H1 (cell line): Measurements from ENCODE around the gene SPDEF. TPM values are rescaled to one million over a fixed set of nuclear protein-coding genes. Genes with fewer than 3 reads are reported as not detected.

Source experiments
- BACH1 ChIP-seq: IDR thresholded peaks from 2 replicates; pipeline ENCODE4 v1.6.1; 2012; ENCODE audit warnings: low read length, improper control_type of control experiment
- CBX8 ChIP-seq: fragments of 300-800, 300-1000 bp; sonication (generic); IDR thresholded peaks from 2 replicates; pipeline ENCODE4 v1.7.1; 2016; ENCODE audit warnings: low read depth, low read length, borderline replicate concordance
- CEBPB ChIP-seq: IDR thresholded peaks from 2 replicates; pipeline ENCODE4 v1.6.1; 2012; ENCODE audit warnings: low read depth, low read length
- CHD7 ChIP-seq: fragments of 300-600 bp; sonication (generic); IDR thresholded peaks from 2 replicates; pipeline ENCODE4 v1.7.1; 2012; ENCODE audit warnings: low read length, moderate library complexity, mild to moderate bottlenecking, inconsistent platforms; ENCODE audit not compliant: insufficient replicate concordance
- FOSL1 ChIP-seq: IDR thresholded peaks from 2 replicates; pipeline ENCODE4 v1.6.1; 2011; ENCODE audit warnings: mild to moderate bottlenecking, low read depth, low read length, moderate library complexity; ENCODE audit not compliant: insufficient read depth
- MAFK ChIP-seq: IDR thresholded peaks from 2 replicates; pipeline ENCODE4 v1.6.1; 2012; ENCODE audit warnings: low read depth, mild to moderate bottlenecking, improper control_type of control experiment, low read length
- RBBP5 ChIP-seq: IDR thresholded peaks from 2 replicates; pipeline ENCODE4 v1.7.1; 2012; ENCODE audit warnings: low read depth, mild to moderate bottlenecking, inconsistent platforms, low read length, moderate library complexity, borderline replicate concordance
- SUZ12 ChIP-seq: fragments of 200-600 bp; sonication (generic); IDR thresholded peaks from 2 replicates; pipeline ENCODE4 v1.6.1; 2012; ENCODE audit warnings: mild to moderate bottlenecking, inconsistent platforms, low read length, moderate library complexity, mixed read lengths
- TAF7 ChIP-seq: optimal IDR thresholded peaks from 2 replicates; pipeline ENCODE3; 2011; ENCODE audit warnings: low read depth, mild to moderate bottlenecking, inconsistent platforms, low read length, moderate library complexity, borderline replicate concordance
- TEAD4 ChIP-seq: IDR thresholded peaks from 2 replicates; pipeline ENCODE4 v1.6.1; 2012; ENCODE audit warnings: low read depth, low read length, inconsistent platforms, mixed read lengths
- ZNF274 ChIP-seq: IDR thresholded peaks from 2 replicates; pipeline ENCODE4 v1.7.0; 2012; ENCODE audit warnings: low read length, borderline replicate concordance; ENCODE audit errors: extremely low read depth
- polyA plus RNA-seq, 7 experiments: library from polyadenylated mRNA; depleted of rRNA in 3 of 7; stranded (reverse) in 5 of 7; unstranded in 2 of 7; fragments of >200 nt in 5 of 7; fragments of 200-250 nt in 2 of 7; gene quantifications; 1 replicate in 5 of 7; 2 replicates in 1 of 7; 4 replicates in 1 of 7; pipeline versions ENCODE4 v1.2.1 to v1.2.3, GENCODE V29; 2011 to 2013; ENCODE audit warnings: missing spikeins in 2 of 7, mixed read lengths in 2 of 7
- total RNA-seq: library from RNA; stranded (reverse); fragmentation: NEBNext Ultra II Directional; extraction: Animal tissue kit (Norgen Biotek cat#: 25700); gene quantifications from 2 replicates; pipeline ENCODE4 v1.2.1, GENCODE V29; 2021

Gene SPDEF
- total and polyA plus RNA-seq, 2 of the 8 experiments (the other 6 are each of a cell fraction or from before 2014, with no cell fraction given), result 0.15 to 0.30 TPM

- no peak for TF ChIP-seq CHD7
- TF ChIP-seq ZNF274, result no peak
- no peak for TF ChIP-seq MAFK
- no peak for TF ChIP-seq FOSL1
- TF ChIP-seq CEBPB, result no peak
- no peak for TF ChIP-seq SUZ12
- TF ChIP-seq RBBP5, result no peak
- no peak for TF ChIP-seq CBX8
- TF ChIP-seq TEAD4, result no peak
- TF ChIP-seq BACH1, result no peak
- no peak for TF ChIP-seq TAF7
Measured at GRCh38 chr6:34544052-34544604, 12.0 kb downstream of the SPDEF start (continued).
